K562 (cell line): ENCODE measurements around the gene MYO3B. TPM values are rescaled to one million over a fixed set of nuclear protein-coding genes. Genes with fewer than 3 reads are reported as not detected.

Source experiments
- ATF2 ChIP-seq: sonication (generic); formaldehyde crosslinking; IDR thresholded peaks from 2 replicates; pipeline ENCODE4 v1.8.1; 2022; ENCODE audit warnings: missing genetic modification reagents
- CHD4 ChIP-seq: fragments of 200-600 bp; sonication (generic); IDR thresholded peaks from 3 replicates; pipeline ENCODE4 v1.6.1; 2012; ENCODE audit warnings: low read depth, mild to moderate bottlenecking, mixed read lengths, low read length, inconsistent platforms; ENCODE audit not compliant: insufficient read depth, insufficient replicate concordance, poor library complexity, severe bottlenecking
- HDAC1 ChIP-seq, 2 experiments: fragments of 450-650 bp; IDR thresholded peaks; 2 replicates each; pipeline ENCODE4 v1.6.1; 2016 to 2017; ENCODE audit warnings: inconsistent platforms in 1 of 2, mild to moderate bottlenecking in 1 of 2, moderate library complexity in 1 of 2
- HIVEP1 ChIP-seq: fragments of 250-450 bp; sonication (Bioruptor Pico); IDR thresholded peaks from 2 replicates; pipeline ENCODE4 v1.4.0; 2020; ENCODE audit warnings: mild to moderate bottlenecking
- MITF ChIP-seq: IDR thresholded peaks from 2 replicates; pipeline ENCODE4 v1.6.1; 2014; ENCODE audit warnings: antibody characterized with exemption
- NUFIP1 ChIP-seq: fragments of 450-650 bp; IDR thresholded peaks from 2 replicates; pipeline ENCODE4 v1.6.1; 2018; ENCODE audit not compliant: partially characterized antibody
- RAD21 ChIP-seq, 2 experiments: fragments of 250-450 bp in 1 of 2; fragments of 450-650 bp in 1 of 2; sonication (Bioruptor Pico) in 1 of 2; formaldehyde crosslinking in 1 of 2; IDR thresholded peaks in 1 of 2; conservative IDR thresholded peaks in 1 of 2; 2 replicates each; pipeline versions ENCODE4 v1.4.0 to v1.8.0; 2020 to 2022; ENCODE audit warnings: mild to moderate bottlenecking in 2 of 2, moderate library complexity in 1 of 2
- RCOR1 ChIP-seq, 2 experiments: IDR thresholded peaks; 2 replicates each; pipeline ENCODE4 v1.6.1; 2012; ENCODE audit warnings: low read depth in 2 of 2, low read length in 2 of 2, borderline replicate concordance in 1 of 2, improper control_type of control experiment in 1 of 2
- SMAD1 ChIP-seq: fragments of 150-350 bp; IDR thresholded peaks from 2 replicates; pipeline ENCODE4 v1.6.1; 2014; ENCODE audit warnings: low read length, low read depth; ENCODE audit not compliant: partially characterized antibody
- ZNF143 ChIP-seq: sonication (generic); formaldehyde crosslinking; IDR thresholded peaks from 2 replicates; pipeline ENCODE4 v1.9.0; 2022; ENCODE audit warnings: mild to moderate bottlenecking, missing genetic modification reagents
- ZNF212 ChIP-seq: fragments of 450-650 bp; formaldehyde crosslinking; IDR thresholded peaks from 2 replicates; pipeline ENCODE4 v1.4.0; 2020; ENCODE audit warnings: mild to moderate bottlenecking
- polyA plus RNA-seq, 8 experiments: library from polyadenylated mRNA; depleted of rRNA in 4 of 8; stranded (reverse) in 5 of 8; unstranded in 3 of 8; fragments of >200 nt; fragmentation: Nextera tagmentation in 2 of 8; fragmentation: Illumina TruSeq in 1 of 8; extraction: Ambion mirVana in 2 of 8; extraction: Trizol in 1 of 8; gene quantifications; 2 replicates each; pipeline versions ENCODE4 v1.2.1 to v1.2.3, GENCODE V29; 2011 to 2014; ENCODE audit warnings: inconsistent platforms in 1 of 8, missing spikeins in 1 of 8
- total RNA-seq, 7 experiments: library from RNA; depleted of rRNA in 6 of 7; stranded (reverse); fragments of >200 nt in 6 of 7; fragmentation: Illumina TruSeq in 2 of 7; extraction: Trizol in 2 of 7; gene quantifications; 2 replicates each; pipeline versions ENCODE4 v1.2.1 to v1.2.3, GENCODE V29; 2011 to 2021; ENCODE audit warnings: low replicate concordance in 1 of 7
- TF ChIP-seq, protein P1 (sequence below): fragments of 250-450 bp; sonication (Bioruptor Pico); IDR thresholded peaks from 2 replicates; pipeline ENCODE4 v1.5.0; 2020; ENCODE audit warnings: mild to moderate bottlenecking
- TF ChIP-seq, protein P2 (sequence below), 3 experiments: IDR thresholded peaks in 2 of 3; conservative IDR thresholded peaks in 1 of 3; 2 replicates each; pipeline ENCODE4 v1.5.1; 2011 to 2012; ENCODE audit warnings: low read length in 3 of 3, mild to moderate bottlenecking in 3 of 3, control low read depth in 2 of 3, improper control_type of control experiment in 1 of 3, inconsistent platforms in 1 of 3, low read depth in 1 of 3, mixed read lengths in 1 of 3, moderate library complexity in 1 of 3; ENCODE audit not compliant: insufficient read depth in 2 of 3

The MYO3B gene
- total and polyA plus RNA-seq, 9 of the 15 experiments (the other 6 are each of a cell fraction or from before 2014, with no cell fraction given), result 2.7 to 6.5 (median 3.6) TPM

DNA sequence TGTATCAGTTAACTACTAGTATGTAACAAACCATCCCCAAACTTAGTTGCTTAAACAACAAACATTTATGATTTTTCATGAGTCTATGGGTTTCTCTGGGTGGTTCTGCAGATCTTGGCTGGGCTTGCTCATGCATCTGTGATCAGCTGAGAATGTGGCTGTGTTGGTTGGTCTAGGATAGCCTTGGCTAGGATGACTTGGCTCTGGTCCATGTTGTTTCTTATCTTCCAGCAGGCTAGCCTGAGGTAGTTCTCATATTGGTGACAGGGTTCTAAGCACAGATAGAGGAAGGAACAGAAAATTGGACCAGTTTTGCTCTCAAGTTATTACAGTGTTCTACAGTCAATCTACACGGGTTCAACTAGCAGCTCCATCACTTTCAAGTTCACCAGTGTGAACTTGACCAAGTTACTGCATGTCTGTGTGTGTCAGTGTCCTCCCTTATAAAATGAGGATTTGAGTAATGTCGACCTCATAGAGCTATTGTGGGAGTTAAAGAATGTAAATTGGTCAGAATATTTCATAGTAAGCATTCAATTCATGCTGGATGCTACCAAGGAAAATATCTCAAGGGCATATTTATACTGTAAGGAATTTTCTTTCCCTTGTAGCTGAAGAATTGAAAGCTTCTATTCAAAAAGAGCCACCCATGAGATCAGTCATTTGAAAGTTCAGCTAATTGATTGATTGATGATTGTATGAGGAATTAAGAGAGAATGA is 65.3 kb downstream of the MYO3B start (continued):
- TF ChIP-seq CHD4 (no peak), ZNF143 (CRISPR knock-in tag) (no peak), HIVEP1 (CRISPR knock-in tag) (no peak), HDAC1 (IDR thresholded peaks at IDR 0.05) (0 out of 4 replicates have a peak, but pooled peaks of 1 of the 2 experiments have one; percentile 26), RAD21 (CRISPR knock-in tag; conservative IDR thresholded peaks at IDR 0.05 in 1 of 2, IDR thresholded peaks at IDR 0.05 in 1 of 2) (peak in 1 of 2 experiments; percentile 24; a peak in 1 of 4 replicates), ATF2 (CRISPR knock-in tag) (no peak), RCOR1 (IDR thresholded peaks at IDR 0.05; ENCODE audit: borderline replicate concordance in 1 of 2, low read depth in 2 of 2, low read length in 2 of 2) (peak in 1 of 2 experiments; percentile 90; a peak in 2 of 4 replicates), NUFIP1 (no peak), SMAD1 (no peak), ZNF212 (CRISPR knock-in tag) (0 out of 2 replicates have a peak, but pooled peaks have one; percentile 23), MITF (no peak)
- TF ChIP-seq, protein P1, sequence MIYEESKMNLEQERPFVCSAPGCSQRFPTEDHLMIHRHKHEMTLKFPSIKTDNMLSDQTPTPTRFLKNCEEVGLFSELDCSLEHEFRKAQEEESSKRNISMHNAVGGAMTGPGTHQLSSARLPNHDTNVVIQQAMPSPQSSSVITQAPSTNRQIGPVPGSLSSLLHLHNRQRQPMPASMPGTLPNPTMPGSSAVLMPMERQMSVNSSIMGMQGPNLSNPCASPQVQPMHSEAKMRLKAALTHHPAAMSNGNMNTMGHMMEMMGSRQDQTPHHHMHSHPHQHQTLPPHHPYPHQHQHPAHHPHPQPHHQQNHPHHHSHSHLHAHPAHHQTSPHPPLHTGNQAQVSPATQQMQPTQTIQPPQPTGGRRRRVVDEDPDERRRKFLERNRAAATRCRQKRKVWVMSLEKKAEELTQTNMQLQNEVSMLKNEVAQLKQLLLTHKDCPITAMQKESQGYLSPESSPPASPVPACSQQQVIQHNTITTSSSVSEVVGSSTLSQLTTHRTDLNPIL (CRISPR knock-in tag), result no peak
- TF ChIP-seq, protein P2, sequence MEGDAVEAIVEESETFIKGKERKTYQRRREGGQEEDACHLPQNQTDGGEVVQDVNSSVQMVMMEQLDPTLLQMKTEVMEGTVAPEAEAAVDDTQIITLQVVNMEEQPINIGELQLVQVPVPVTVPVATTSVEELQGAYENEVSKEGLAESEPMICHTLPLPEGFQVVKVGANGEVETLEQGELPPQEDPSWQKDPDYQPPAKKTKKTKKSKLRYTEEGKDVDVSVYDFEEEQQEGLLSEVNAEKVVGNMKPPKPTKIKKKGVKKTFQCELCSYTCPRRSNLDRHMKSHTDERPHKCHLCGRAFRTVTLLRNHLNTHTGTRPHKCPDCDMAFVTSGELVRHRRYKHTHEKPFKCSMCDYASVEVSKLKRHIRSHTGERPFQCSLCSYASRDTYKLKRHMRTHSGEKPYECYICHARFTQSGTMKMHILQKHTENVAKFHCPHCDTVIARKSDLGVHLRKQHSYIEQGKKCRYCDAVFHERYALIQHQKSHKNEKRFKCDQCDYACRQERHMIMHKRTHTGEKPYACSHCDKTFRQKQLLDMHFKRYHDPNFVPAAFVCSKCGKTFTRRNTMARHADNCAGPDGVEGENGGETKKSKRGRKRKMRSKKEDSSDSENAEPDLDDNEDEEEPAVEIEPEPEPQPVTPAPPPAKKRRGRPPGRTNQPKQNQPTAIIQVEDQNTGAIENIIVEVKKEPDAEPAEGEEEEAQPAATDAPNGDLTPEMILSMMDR (IDR thresholded peaks at IDR 0.05 in 2 of 3, conservative IDR thresholded peaks at IDR 0.05 in 1 of 3; ENCODE audit: insufficient read depth in 2 of 3, low read depth in 1 of 3, low read length in 3 of 3), result no peak
